C4-2B (cell line): ENCODE data around the gene CATSPERD.

ENCODE experiments used
- ZFX ChIP-seq: fragments of 450-650 bp; IDR thresholded peaks from 2 replicates; pipeline ENCODE4 v1.6.1; 2017
- TF ChIP-seq, protein P1 (sequence below): fragments of 450-650 bp; conservative IDR thresholded peaks from 2 replicates; pipeline ENCODE4 v1.5.1; 2017; ENCODE audit warnings: mild to moderate bottlenecking

DNA sequence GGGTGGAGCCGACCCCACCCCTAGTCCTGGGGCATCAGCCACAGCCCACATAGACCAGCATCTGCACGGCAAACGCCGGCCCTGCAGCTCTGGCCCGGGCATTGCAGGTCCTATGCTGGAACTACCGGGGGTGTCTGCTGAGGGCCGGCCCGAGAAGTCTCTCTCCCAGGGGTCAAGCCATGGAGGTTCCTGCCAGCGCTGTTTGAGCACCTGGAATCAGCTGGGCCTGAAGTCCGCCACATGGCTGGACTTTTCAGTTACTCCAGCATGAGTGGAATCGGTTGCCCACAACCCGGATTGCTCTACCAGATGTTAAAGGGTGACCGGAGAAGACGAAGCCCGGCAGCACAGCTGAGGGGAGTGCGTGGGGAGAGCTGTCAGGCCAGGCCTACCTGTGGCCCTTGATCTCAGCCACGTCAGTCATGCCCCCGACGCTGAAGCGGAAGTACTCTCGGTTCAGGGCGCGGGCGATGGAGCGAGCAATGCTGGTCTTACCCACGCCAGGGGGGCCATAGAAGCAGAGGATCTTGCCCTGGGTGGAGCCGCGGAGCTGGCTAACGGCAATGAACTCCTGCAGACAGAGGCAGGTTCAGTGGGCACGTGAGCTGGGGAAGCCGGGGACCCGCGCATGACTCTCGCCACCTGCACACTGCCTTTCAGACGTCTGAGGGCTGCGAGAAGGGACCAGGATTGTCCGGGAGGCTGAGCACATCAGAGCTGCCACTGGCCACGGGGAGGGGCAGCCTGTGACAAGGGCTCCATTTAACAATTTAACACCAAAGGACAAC is 21.6 kb upstream of the CATSPERD start:
- TF ChIP-seq, protein P1, sequence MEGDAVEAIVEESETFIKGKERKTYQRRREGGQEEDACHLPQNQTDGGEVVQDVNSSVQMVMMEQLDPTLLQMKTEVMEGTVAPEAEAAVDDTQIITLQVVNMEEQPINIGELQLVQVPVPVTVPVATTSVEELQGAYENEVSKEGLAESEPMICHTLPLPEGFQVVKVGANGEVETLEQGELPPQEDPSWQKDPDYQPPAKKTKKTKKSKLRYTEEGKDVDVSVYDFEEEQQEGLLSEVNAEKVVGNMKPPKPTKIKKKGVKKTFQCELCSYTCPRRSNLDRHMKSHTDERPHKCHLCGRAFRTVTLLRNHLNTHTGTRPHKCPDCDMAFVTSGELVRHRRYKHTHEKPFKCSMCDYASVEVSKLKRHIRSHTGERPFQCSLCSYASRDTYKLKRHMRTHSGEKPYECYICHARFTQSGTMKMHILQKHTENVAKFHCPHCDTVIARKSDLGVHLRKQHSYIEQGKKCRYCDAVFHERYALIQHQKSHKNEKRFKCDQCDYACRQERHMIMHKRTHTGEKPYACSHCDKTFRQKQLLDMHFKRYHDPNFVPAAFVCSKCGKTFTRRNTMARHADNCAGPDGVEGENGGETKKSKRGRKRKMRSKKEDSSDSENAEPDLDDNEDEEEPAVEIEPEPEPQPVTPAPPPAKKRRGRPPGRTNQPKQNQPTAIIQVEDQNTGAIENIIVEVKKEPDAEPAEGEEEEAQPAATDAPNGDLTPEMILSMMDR: no peak
- TF ChIP-seq ZFX: no peak
